SH-SY5Y (cell line): ENCODE results near the gene HOXD11.

Source experiments
- GATA2 ChIP-seq: IDR thresholded peaks from 2 replicates; pipeline ENCODE4 v1.6.1; 2011; ENCODE audit warnings: mild to moderate bottlenecking, low read depth, low read length
- GATA3 ChIP-seq: IDR thresholded peaks from 2 replicates; pipeline ENCODE4 v1.6.1; 2011; ENCODE audit warnings: low read depth, mild to moderate bottlenecking, low read length, moderate library complexity

- TF ChIP-seq GATA2, result no peak
- no peak for TF ChIP-seq GATA3
These were observed 15.8 kb downstream of the HOXD11 start, which contains the start of gene HOXD9 for GRCh38 chr2:176122683-176123410.
